ENCODE results near the gene SORCS1.

SORCS1 gene

DNA sequence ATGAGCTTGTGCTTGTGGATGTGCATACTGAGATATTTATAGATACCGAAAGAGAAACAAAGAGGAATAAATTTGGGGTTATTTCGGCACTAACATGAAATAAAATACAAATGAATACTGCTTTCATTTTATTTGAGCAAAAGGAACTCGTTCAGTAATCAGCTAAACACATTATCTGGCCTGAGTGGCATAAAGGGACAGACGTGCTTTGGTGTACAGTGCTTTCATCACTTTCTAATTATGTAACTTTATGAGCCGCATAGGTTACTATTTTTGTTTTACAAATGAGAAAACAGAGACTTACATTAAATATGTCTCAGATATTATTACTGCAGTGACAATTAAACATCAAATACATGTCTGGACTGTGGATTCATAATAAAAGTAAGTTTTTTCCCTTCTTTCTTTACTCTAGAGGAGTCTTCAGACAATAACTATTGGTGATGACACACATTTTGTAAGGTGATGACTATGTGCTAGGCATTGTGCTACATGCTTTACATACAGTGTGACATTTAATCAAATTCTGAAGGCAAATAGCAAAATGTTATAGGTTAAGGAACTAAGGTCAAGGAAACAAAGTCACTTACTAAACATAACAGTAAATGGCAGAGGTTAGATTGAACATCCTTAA is 503.3 kb downstream of the SORCS1 start:
- DNase-seq (ENCODE audit: low read depth) = no peak

DNA sequence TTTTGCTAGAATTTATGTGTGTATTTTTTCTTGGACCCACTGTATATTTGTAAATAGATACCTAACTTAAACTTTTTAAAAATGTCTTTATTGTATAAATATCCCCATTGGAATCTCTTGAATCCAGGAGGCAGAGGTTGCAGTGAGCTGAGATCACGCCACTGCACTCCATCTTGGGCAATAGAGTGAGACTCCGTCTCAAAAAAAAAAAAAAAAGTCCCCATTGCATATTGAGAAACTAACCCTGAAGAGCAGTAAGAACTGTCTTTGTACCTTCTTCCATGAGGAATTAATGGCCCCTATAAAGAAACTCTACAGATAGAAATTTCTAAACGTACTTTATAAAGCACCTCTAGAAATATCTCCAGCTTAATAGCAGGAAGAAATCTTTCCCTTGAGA is 504.0 kb downstream of the SORCS1 start:
- DNase-seq (ENCODE audit: low read depth) = no peak

DNA sequence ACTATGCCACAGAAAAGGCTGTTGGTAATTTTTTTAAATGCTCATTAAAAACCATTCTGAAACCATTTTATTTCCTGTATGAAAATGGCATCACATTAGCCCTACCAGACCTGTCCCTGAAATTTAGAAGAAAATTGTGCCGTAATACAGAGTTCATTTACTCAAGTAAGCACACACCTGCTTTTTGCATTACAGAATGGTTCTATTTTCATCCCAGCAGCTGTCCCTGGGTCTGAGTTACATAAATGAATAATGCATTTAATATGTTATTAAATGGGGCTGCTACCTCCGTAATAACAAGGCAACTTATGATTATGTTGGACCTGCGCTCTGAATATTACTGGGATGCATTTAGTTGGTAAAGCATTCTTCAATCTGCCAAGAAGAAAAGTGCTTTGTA is 508.9 kb downstream of the SORCS1 start:
- DNase-seq (ENCODE audit: low read depth) = no peak

DNA sequence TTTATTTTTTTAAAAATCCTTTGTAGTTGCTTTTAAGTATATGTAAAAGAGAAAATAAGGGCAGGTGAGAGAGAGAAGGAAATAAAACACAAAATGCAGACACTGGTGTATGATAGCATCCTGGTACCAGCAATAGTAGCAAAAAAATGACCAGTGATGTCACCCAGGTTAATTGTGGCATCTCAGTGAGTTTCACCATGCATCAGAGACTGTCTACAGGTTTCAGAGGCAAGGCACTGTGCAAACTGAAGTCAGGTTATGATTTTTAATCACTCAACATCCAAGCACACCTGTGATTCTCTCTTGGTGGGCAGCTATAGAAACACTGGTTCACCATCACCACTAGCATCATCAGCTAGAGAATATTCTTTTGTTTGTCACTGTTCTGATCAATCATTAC is 509.3 kb downstream of the SORCS1 start:
- DNase-seq (ENCODE audit: low read depth) = no peak

DNA sequence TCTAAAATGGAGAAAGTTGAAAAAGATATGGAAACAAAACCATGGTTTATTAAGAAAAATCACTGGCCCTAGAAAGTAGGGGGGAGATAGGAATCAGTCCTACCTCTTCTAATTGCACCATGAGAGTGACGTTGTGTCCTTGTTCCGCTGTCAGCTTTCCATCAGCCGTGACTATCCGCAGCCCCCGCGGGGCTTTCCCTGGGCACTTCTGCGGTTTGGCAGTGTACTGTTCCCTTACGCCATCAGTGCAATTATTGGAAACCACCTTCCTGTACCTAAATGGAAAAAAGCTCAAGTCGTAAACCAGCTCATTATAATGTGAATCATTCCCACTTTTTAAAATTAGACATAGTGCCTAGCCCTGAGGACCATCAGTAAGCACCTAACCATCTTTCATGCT is 512.2 kb downstream of the SORCS1 start:
- DNase-seq (ENCODE audit: low read depth) = no peak

DNA sequence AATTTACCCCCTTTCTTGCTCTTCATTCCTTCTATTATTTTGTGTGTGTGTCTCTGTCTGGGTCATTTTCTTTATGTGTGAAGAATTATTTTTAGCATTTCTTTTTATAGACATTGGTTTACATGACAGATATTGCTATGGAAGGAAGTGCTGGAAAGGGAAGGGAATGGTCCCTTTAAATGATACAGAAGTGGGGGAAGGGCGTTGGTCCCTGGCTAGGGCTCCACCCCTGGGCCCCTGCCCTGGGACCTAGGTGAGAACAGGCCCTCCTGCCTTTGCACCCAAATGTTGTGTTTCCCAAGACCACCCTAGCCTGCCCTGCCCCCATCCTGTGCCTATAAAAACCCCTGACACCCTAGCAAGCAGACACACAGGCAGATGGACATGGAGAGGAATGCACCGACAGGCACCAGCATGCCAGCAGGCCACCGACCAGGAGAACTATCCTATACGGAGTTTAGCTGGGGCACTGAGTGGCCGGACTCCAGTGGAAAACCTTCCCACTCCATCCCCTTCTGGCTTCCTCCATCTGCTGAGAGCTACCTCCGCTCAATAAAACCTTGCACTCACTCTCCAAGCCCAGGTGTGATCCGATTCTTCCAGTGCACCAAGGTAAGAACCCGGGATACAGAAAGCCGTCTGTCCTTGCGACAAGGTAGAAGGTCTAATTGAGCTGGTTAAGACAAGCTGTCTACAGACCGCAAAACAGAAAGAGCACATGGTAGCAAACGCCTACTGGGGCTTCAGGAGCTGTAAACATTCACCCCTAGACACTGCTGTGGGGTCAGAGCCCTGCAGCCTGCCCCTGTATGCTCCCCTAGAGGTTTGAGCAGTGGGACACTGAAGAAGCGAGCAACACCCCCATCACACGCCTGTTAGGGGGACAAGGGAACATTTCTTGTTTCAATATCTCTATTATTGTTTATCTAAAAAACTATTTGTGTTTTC is 515.7 kb downstream of the SORCS1 start:
- DNase-seq (ENCODE audit: low read depth) = no peak

DNA sequence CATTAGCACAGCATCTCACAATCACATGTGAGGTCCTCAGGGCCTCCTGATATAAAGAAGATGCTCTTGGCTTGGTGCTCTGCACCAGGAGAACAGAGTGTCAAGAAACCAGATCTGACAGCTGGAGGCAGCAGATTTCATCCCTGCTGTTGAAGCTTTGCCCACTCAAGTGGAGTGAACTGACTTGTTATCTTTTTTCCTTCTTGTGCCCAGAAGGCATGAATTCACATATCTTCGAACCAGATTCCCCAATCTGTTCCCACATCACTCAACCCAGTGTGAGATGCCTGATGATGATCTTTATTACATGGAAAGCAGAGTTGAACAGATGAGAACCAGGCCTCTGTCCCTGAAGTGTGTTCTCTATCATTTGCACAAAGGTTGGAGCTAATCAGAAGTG is 521.0 kb downstream of the SORCS1 start:
- DNase-seq (ENCODE audit: low read depth) = no peak

DNA sequence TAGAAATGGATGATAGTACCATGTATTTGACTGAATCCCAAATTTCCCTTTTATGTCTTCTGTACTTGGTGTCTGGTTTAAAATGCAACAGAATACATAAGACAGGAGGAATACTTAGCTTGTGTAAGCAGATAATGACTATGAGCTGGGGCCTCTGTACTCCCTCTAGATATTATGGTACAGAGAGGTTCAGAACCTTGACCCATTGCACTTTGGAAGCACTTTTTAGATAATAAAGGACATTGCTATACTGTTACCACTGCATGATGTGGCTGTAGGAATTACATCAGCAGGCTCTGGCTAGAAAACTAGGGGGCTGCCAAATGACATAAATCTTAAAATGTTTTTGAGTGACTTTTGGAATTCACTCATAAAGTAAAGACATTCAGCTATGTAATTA is 526.6 kb downstream of the SORCS1 start:
- DNase-seq (ENCODE audit: low read depth) = no peak

DNA sequence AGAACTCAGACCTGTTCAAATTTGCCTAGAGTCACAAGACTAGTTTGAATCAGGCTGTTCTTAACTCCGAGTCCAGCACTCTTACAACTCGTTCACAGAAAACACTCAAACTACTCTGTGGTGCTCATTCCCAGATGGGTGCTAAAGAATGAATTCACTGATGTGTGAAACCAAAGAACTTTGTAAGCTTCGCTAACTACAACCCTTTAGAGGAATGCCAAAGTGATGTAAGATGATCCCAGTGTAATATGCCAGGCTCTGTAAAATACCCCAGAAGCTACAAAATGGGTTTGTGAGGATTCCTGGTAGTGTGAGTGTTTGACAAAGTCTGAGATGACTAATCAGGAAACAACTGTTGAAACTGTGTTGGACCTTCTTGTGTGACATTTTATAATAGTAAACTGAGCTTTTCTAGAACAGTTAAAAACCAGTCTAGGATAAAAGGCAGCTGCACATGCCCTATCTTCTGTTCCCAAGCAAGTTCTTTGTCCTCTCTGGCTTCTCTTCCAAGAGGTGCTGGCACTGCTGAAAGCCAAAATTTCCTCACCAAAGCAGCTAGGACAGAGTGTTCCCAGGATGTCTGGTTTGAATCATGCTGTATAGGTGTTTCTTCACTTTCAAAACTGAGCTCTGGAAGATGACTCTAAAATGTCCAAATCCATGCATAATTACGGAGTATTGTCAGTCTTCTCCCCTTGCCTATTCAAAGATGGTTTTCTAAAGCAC is 527.6 kb downstream of the SORCS1 start:
- DNase-seq (ENCODE audit: low read depth) = no peak

DNA sequence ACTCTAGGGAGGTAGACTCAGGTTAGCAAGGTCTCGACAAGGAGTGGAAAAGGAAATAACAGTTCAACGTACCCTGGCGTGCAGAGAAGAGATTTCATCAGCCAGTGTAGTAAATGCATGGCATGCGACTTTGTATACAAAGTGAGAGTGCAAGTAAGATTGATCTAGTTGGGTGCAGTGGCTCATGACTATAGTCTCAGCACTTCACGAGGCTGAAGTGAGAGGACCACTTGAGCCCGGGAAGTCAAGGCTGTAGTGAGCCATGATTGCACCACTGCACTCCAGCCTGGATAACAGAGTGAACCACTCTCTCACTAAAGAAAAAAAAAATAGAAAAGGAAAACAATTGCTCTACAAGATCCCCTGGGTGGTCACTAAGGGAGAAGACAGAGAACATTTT is 528.6 kb downstream of the SORCS1 start:
- no peak for DNase-seq (ENCODE audit: low read depth)

DNA sequence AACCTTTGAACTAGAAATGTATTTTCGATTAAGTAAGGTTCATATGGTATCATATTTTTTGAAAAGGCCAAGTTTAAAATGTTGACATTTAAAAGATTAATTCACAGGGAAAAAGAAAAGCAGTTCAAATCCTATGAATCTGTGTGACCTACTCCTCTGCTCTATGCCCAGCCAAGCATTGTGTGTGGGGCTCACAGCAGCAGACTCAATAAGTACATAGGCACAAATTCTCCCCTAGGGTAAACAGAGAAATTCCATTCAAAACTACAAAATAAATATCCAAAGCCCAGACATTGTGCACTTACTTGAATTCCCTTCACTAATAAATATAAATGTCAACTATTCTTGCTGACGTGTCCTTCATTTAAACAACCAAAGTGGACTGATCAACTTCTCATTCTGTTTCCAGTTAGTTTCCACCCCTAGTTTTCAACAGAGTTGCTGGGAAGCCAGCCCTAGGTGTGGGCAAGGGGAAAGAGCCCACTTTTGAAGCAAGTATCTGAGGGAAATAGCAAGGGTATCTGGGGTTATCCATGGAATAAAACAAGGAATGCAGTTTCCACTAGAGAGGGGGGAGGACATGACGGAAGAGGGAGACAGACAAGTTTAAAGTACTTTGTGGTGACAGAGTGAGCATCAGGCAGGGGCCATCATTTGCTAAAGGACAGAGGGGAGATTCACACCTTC is 533.3 kb downstream of the SORCS1 start:
- no peak for DNase-seq (ENCODE audit: low read depth)

DNA sequence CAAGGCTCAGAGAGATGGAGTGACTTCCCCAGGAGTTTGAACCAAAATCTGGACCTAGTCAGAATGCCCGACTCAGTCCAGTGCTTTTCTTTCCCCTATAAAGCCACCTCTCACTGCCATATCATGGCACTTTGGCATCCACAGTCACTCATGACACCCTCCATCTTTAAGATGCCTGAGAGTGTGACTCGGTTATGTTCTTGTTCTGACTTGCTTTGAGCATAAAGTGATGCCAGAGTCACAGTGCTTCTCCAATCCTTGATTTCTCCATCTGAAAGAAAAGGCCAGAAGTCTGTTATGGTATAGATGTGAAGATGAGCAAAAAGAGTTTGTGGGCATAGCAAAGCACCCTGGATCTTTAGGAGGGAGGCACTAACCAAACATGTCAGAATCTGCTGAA is 538.1 kb downstream of the SORCS1 start:
- no peak for DNase-seq (ENCODE audit: low read depth)

DNA sequence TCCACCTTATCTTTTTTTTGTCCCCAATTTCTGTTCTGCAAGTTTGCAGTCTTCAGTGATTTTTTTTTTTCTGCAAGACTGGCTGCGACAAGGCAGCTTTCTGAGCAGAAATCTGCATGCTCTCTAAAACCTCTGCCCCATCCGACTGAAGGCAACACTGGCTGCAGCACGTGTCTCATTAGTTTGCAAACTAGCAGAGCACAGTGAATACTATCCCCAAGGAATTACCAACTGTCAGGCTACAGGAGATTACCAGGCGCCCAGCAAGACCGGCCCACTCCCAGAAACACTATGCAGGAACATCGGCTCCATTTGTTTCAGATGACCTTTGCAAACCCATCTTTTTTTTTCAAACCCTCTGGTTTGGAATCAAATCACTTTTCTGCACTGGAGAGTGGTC is 538.8 kb downstream of the SORCS1 start:
- DNase-seq (ENCODE audit: low read depth) = no peak

DNA sequence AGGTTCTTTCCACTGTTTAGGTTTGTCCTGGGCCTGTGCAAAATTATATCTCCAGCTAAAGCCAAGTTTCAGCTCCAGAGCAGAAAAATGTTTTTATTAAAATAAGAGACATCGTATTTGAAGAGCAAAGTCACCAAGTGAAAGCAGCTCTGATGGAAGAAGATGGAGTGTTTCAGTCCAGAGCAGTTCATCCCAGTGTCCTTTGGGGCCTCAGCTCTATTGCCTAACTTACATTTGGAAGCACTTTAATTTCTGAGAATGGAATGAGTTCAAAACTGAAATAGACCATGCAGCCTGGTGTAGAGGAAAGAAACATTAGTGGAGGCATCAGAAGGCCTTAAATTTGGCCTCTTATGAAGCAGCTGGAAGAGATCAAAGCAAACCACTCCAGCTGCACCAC is 545.2 kb downstream of the SORCS1 start:
- DNase-seq (ENCODE audit: low read depth) = no peak

DNA sequence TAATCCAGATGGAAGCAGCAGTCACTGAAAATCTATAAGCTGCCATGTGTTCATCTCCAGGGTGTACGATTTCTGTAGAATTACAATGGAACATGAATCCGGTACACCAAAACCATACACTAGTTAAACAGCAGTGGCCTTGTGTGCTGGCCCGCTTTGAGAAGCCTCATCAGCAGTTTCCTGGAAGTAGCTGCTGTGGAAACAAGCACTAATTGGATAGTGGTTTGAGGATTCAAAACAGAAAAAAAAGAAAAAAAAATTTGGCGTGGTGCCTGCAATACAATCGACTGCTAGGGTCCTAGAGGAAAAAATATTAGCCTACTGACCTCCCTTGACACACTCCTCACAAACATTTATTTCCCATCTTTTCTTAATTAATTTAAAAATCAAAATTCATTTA is 545.9 kb downstream of the SORCS1 start:
- DNase-seq (ENCODE audit: low read depth) = no peak

DNA sequence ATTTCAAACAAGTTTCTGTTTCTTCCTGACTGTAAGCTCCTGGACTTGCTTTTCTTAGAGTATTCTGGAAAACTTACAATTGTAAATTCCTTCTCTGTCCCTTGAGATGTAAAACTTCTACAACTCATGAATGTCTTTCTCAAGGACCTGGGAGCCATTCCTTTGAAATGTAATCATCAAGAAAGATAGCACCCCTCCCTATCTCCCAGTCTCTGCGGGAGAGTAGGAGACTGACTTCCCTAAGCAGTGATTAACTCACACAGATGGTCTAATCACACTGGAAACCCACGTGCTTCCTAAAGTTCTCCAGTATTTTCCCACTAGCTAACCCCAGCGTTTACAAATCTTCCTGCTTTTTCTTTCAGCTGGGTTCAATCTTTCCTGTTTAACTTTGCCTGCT is 549.4 kb downstream of the SORCS1 start:
- no peak for DNase-seq (ENCODE audit: low read depth)

DNA sequence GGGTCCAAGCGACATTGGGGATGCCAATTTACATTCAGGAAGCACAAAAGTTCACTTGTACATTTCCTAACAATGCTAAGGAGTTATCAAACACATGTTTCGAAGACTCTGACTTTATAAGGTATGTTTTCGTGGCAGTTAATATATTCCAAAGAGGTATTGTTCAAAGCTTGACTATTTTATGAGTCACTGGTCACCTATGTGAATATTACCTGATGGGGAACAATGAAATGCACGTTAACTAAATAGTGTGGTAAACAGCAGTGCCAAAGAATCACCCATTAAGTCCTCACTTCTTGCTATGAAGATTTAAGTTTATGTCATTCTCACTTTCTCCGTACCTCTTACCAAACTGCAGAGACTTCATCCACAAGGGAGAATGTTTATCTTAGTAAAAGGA is 550.2 kb downstream of the SORCS1 start:
- no peak for DNase-seq (ENCODE audit: low read depth)

DNA sequence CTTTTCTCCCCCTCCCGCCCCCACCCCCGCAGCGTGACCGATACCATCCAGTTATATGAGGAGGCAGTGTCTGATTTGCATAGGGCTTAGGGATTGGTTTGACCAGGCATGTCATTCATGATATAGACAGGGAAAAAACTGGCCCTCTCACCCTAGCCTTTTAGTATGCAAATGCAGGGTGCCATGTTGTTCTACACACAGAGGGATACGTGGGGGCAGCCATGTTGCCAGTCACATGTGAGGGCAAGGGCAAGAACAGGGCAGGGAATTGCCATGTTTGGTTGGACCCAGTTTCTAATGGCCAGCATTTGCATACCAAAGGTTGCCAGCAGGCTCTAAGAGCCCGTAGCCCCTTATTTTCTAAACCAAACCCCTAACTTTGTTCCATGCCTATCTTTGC is 552.1 kb downstream of the SORCS1 start:
- DNase-seq (ENCODE audit: low read depth) = no peak

DNA sequence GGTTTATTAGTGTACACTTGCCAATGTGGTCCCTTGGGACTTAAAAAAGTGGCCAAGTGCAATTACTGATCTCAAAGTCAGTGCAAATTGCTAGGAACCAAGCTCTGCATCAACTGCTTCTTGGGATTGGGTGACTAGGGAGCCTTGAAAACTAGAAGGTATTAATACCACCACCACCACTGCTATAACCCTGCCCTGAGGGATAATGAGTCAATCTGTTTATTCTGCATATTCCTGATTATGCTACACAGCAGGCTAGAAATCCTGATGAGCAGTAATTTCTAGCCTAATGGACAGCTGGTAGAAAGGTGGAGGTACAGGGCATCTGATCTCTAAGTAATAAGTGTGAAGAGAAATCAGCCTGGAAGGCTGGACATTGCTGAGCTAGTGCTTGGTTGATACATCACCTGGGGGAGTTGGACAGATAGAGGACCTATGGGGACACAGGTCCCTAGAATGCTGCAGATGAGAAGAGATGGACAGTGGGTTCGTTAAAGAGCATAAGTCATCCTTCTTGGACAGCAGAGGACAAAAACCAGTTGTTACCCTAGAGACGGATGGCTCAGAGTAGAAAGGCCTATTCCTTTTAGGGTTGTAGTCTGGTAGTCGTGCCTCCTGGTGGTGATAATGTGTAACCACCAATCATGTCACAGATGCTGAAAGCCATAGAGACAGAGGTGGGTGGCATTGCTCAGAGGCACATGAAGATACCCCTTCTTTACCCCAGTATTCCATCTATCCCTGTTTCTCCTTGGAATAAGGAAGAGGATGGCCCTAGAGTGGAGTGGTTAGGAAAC is 554.8 kb downstream of the SORCS1 start:
- DNase-seq (ENCODE audit: low read depth) = no peak

DNA sequence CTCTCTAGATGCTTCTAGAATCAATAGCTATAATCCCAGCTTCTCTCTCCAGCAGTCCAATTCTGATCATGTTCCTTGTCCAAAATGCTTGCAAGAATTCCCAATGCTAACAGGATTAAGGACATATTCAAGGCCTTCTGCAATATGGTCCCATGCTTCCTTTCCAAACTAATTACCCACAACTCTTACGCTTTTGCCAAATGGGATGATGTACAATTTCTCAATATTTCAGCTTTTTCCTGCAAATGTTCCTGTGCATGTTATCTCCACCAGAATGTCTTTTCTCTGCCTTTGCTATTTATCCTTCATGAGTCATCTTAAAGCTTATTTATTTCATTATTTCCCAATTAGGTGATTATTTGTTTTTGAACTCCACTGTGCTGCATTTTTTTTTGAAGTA is 556.4 kb downstream of the SORCS1 start:
- DNase-seq (ENCODE audit: low read depth) = no peak

DNA sequence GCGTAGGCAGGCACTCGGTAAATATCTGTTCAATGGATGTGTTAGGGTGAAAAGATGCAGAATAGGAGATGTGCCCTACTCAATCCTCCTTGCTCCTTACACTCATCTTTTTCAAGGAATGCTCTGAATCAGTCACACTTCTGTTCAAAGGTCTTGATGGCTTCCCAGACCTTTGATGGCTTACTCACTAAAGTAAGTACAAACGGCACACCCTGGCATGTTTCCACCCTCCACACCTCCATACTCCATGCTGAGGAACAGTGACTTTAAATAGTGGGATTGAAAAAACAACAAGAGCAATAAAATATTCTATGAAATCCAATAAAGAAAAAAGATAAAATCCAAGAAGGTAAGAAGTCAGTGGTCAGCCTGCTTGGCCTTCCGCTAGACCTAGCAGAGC is 569.2 kb downstream of the SORCS1 start:
- DNase-seq (ENCODE audit: low read depth) = no peak

DNA sequence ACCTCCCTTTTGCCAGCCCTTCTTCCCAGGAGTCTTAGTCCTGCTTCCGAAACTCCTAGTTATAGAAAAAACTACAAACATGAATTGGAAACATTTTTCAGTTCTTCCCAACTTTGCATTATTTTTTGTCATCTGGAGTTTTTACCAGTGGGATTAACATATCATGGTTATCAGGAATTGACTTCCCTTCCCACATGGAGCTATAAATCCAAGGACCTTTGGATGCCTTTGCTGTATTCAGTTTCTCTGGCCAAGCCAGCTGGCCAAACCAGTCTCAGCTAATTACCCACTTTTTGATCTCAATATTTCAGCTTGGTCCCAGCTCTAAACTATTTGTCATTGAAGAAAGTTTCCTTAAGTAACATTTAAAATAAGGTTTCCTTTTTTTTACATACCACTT is 570.6 kb downstream of the SORCS1 start:
- no peak for DNase-seq (ENCODE audit: low read depth)
